ENCODE measurements around the gene MARCKSL1. TPM values are rescaled to one million over a fixed set of nuclear protein-coding genes. Genes with fewer than 3 reads are reported as not detected.
A peak's percentile ranks its signal among the peaks of the same experiment; 100 is the strongest.

MARCKSL1 gene
- total RNA-seq, 1 donor from 2014 or later: 833 TPM

GRCh38 chr1:32372149-32372756 is 36.2 kb upstream of the MARCKSL1 start:
- Mint-ChIP-seq H3K4me3 (ENCODE audit: low read depth) (no peak overlapping the region), H3K27ac (no peak overlapping the region), H3K9me3 (ENCODE audit: low read depth) (no peaks in the 10 kb centered on the region), H3K4me1 (ENCODE audit: low read depth) (no peaks in the 10 kb centered on the region), H3K27me3 (no peaks in the 10 kb centered on the region), H3K36me3 (ENCODE audit: insufficient read depth) (peaks cover 22% of the 10 kb centered on the region)
- TF ChIP-seq CTCF (IDR thresholded peaks at IDR 0.05; ENCODE audit: unreplicated experiment): no peak
- DNase-seq (ENCODE audit: low spot score, unreplicated experiment): no peak

DNA sequence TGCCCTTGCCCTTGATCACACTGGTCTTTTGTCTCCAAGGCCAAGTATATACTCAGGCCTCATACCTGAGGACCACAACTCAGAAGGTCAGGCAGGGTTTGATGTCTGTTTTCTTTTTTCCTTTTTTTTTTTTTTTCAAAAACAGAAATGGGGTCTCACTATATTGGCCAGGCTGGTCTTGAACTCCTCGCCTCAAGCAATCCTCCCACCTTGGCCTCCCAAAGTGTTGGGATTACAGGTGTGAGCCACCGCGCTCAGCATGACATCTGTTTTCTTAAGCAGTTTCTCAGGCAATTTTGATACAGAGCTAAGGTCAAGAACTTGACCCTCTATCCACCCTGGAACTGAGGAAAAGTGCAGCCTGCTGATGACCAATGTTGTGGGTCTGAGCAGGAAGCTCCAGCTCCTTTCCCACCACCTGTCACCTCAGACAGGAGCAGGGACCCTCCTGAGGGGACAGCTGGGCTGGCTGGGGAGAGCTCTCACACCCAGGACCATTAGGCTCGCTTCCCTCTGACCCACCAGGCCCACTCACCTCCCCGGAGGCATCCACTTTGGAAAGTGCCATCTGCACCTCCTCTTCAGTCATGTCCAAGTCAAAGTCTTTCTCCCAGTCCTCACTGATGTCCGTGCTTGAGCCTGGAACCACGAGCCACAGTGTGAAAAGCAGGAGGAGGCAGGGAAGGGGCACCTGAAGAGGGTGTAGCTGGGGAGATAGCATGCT is 32.0 kb upstream of the MARCKSL1 start:
- Mint-ChIP-seq H3K9me3 (ENCODE audit: low read depth) (no peaks in the 10 kb centered on the region), H3K4me3 (ENCODE audit: low read depth) (no peak overlapping the region), H3K27ac (no peak overlapping the region), H3K4me1 (ENCODE audit: low read depth) (no peaks in the 10 kb centered on the region), H3K27me3 (no peaks in the 10 kb centered on the region), H3K36me3 (ENCODE audit: insufficient read depth) (peaks cover 13% of the 10 kb centered on the region)
- TF ChIP-seq CTCF (IDR thresholded peaks at IDR 0.05; ENCODE audit: unreplicated experiment): no peak
- no peak for DNase-seq (ENCODE audit: low spot score, unreplicated experiment)

DNA sequence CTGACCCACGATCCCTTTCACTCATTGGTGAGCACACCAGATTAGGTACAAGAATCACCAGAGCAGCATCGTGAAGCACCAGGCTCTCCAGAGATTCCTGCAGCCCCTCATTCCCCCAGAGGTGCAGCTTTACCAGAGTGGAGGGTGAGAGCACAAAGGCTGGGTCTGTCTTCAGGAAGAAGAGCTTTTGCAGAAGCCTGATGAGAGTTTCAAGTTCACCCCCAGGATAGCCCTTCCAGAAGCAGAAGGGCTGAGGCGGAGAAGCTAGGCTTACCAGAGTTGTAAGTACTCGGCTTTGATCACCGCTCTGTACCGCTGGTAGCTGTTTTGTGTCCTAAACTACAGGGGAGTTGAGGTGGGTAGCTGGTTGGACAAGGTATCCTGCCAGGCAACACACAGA is 29.4 kb upstream of the MARCKSL1 start:
- H3K9me3 Mint-ChIP-seq (ENCODE audit: low read depth): no peaks in the 10 kb centered on the region
- DNase-seq (ENCODE audit: low spot score, unreplicated experiment): no peak
- H3K4me3 Mint-ChIP-seq (ENCODE audit: low read depth): no peak overlapping the region
- TF ChIP-seq CTCF (IDR thresholded peaks at IDR 0.05; ENCODE audit: unreplicated experiment): no peak
- H3K27me3 Mint-ChIP-seq: peaks cover 10% of the 10 kb centered on the region
- H3K27ac Mint-ChIP-seq: peak overlapping the region; percentile 78
- H3K4me1 Mint-ChIP-seq (ENCODE audit: low read depth): peaks cover 6% of the 10 kb centered on the region
- H3K36me3 Mint-ChIP-seq (ENCODE audit: insufficient read depth): peaks cover 13% of the 10 kb centered on the region

GRCh38 chr1:32364836-32365235 is 28.8 kb upstream of the MARCKSL1 start:
- Mint-ChIP-seq H3K36me3 (ENCODE audit: insufficient read depth) (peaks cover 13% of the 10 kb centered on the region), H3K27me3 (peaks cover 10% of the 10 kb centered on the region), H3K27ac (no peak overlapping the region), H3K9me3 (ENCODE audit: low read depth) (no peaks in the 10 kb centered on the region), H3K4me3 (ENCODE audit: low read depth) (no peak overlapping the region), H3K4me1 (ENCODE audit: low read depth) (peaks cover 6% of the 10 kb centered on the region)
- DNase-seq (ENCODE audit: low spot score, unreplicated experiment): no peak
- TF ChIP-seq CTCF (IDR thresholded peaks at IDR 0.05; ENCODE audit: unreplicated experiment): no peak

GRCh38 chr1:32363713-32364112 is 27.7 kb upstream of the MARCKSL1 start:
- H3K27ac Mint-ChIP-seq: no peak overlapping the region
- H3K4me1 Mint-ChIP-seq (ENCODE audit: low read depth): peaks cover 6% of the 10 kb centered on the region
- peaks cover 14% of the 10 kb centered on the region for H3K36me3 Mint-ChIP-seq (ENCODE audit: insufficient read depth)
- no peaks in the 10 kb centered on the region for H3K9me3 Mint-ChIP-seq (ENCODE audit: low read depth)
- TF ChIP-seq CTCF (IDR thresholded peaks at IDR 0.05; ENCODE audit: unreplicated experiment): no peak
- no peak overlapping the region for H3K4me3 Mint-ChIP-seq (ENCODE audit: low read depth)
- no peak for DNase-seq (ENCODE audit: low spot score, unreplicated experiment)
- peaks cover 10% of the 10 kb centered on the region for H3K27me3 Mint-ChIP-seq
